C4-2B (cell line): ENCODE data around the gene THAP9.

ENCODE experiments used
- ZFX ChIP-seq: fragments of 450-650 bp; IDR thresholded peaks from 2 replicates; pipeline ENCODE4 v1.6.1; 2017
- TF ChIP-seq, protein P1 (sequence below): fragments of 450-650 bp; conservative IDR thresholded peaks from 2 replicates; pipeline ENCODE4 v1.5.1; 2017; ENCODE audit warnings: mild to moderate bottlenecking

DNA sequence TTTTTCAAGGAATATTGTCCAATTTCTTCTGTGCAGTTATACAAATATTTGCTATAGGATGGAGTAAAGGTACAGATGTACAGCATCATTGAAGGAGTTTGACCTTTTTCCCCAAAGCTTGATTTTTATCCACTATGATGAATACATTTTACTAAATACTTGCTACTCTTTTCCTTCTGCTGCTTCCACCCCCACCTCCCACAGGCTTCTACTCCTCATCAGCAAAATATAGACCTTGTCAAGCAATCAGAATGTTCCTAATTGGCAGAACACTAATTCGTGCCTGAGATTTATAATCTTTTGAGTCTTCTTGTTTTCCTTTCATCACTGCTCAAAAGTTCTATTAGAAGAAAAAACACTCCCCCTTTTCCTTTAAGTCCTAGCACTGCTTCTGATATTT is 3.8 kb upstream of the THAP9 start:
- TF ChIP-seq, protein P1, sequence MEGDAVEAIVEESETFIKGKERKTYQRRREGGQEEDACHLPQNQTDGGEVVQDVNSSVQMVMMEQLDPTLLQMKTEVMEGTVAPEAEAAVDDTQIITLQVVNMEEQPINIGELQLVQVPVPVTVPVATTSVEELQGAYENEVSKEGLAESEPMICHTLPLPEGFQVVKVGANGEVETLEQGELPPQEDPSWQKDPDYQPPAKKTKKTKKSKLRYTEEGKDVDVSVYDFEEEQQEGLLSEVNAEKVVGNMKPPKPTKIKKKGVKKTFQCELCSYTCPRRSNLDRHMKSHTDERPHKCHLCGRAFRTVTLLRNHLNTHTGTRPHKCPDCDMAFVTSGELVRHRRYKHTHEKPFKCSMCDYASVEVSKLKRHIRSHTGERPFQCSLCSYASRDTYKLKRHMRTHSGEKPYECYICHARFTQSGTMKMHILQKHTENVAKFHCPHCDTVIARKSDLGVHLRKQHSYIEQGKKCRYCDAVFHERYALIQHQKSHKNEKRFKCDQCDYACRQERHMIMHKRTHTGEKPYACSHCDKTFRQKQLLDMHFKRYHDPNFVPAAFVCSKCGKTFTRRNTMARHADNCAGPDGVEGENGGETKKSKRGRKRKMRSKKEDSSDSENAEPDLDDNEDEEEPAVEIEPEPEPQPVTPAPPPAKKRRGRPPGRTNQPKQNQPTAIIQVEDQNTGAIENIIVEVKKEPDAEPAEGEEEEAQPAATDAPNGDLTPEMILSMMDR: no peak
- TF ChIP-seq ZFX: no peak
